Heart left ventricle (tissue), 16 donors: ENCODE measurements around the gene MICU1. TPM values are rescaled to one million over a fixed set of nuclear protein-coding genes. Genes with fewer than 3 reads are reported as not detected.
"Not testable (repeated sequence)": the region's sequence is repeated elsewhere in the genome, so short reads cannot be mapped to it uniquely, and the experiment has no call there.

ENCODE experiments used
- ATAC-seq, 4 donors: fragments of 200-7000 bp; cut with Tn5 transposase; one replicate each; pipeline ENCODE4 v1.9.1; 2020 to 2022; ENCODE audit warnings: moderate library complexity in 4 of 4, mild to moderate bottlenecking in 3 of 4, moderate number of reproducible peaks in 1 of 4
- DNase-seq, 5 donors: peaks; one replicate each; pipeline ENCODE4 v3.0.0-alpha.2; 2020
- H3K27ac ChIP-seq, 12 donors: fragments of 200-600 bp; sonication (generic) in 4 of 12; one replicate each; pipeline versions ENCODE4 v1.5.0 to v1.8.0; 2016 to 2022; ENCODE audit warnings: mild to moderate bottlenecking in 2 of 12
- H3K27me3 ChIP-seq, 9 donors: fragments of 200-600 bp; sonication (generic) in 2 of 9; one replicate each; pipeline versions ENCODE4 v1.5.1 to v1.8.0; 2016 to 2022; ENCODE audit warnings: mild to moderate bottlenecking in 3 of 9
- H3K36me3 ChIP-seq, 9 donors: fragments of 200-600 bp; sonication (generic) in 2 of 9; one replicate each; pipeline versions ENCODE4 v1.5.0 to v1.8.0; 2018 to 2022; ENCODE audit warnings: mild to moderate bottlenecking in 2 of 9
- H3K4me1 ChIP-seq, 12 donors: fragments of 200-600 bp; sonication (generic) in 4 of 12; one replicate each; pipeline versions ENCODE4 v1.5.0 to v1.8.0; 2016 to 2022; ENCODE audit warnings: mild to moderate bottlenecking in 3 of 12
- H3K4me3 ChIP-seq, 12 donors: fragments of 200-600 bp; sonication (generic) in 4 of 12; one replicate each; pipeline versions ENCODE4 v1.5.0 to v1.8.0; 2017 to 2022; ENCODE audit warnings: mild to moderate bottlenecking in 9 of 12, moderate library complexity in 4 of 12
- H3K9me3 ChIP-seq, 12 donors: fragments of 200-600 bp; sonication (generic) in 4 of 12; one replicate each; pipeline versions ENCODE4 v1.5.0 to v1.8.0; 2016 to 2022; ENCODE audit warnings: mild to moderate bottlenecking in 1 of 12
- CTCF ChIP-seq, 12 donors: fragments of 200-600 bp; sonication (generic) in 4 of 12; IDR thresholded peaks; one replicate each; pipeline versions ENCODE4 v1.5.0 to v1.8.0; 2018 to 2022; ENCODE audit warnings: antibody characterized with exemption in 12 of 12, mild to moderate bottlenecking in 5 of 12
- POLR2A ChIP-seq, 2 donors: fragments of 450-650 bp; IDR thresholded peaks; one replicate each; pipeline ENCODE4 v1.6.1; 2017; ENCODE audit warnings: antibody characterized with exemption in 2 of 2, mild to moderate bottlenecking in 2 of 2, moderate library complexity in 2 of 2
- WGBS, 4 donors: extraction: QIAGEN DNeasy Blood & Tissue Kit in 2 of 4; methylation state at CpG; one replicate each; pipeline versions ENCODE4 v1.1.5 to v1.1.7; 2013 to 2018; 5-methylcytosine and 5-hydroxymethylcytosine counted together
- intact Hi-C, 10 donors: fragments of 100-400 bp; cut with DNase I; formaldehyde crosslinking; loops; one replicate each; pipeline versions ENCODE4 v1.11.1 to v1.14.2; 2022
- polyA plus RNA-seq, 2 donors: library from polyadenylated mRNA; stranded (reverse); fragments of 200-250 nt; gene quantifications; one replicate each; pipeline ENCODE4 v1.2.3, GENCODE V29; 2013
- total RNA-seq, 9 donors: library from RNA; depleted of rRNA in 2 of 9; stranded (reverse); fragments of >200 nt in 2 of 9; fragmentation: NEBNext Ultra II Directional in 3 of 9; extraction: Animal tissue kit (Norgen Biotek cat#: 25700) in 3 of 9; gene quantifications; one replicate each; pipeline versions ENCODE4 v1.1.0 to v1.2.4, GENCODE V29; 2016 to 2023
- donor health status: ischemic (EF 13 %, LVEDD 7.1; RV severe dilation, severe dysfunction).
- donor health status: healthy with polysubstance abuse.
- donor health status: DM: no; HTN: yes; CAD: no.
- donor health status: DM: no; HTN: no; CAD: no.
- donor health status: ischemic (EF 25% LVEDD 6.9; RV normal size, moderate dysfunction).
- donor health status: ischemic (EF 25% LVEDD 5.7; RV mildly dilated, moderate dysfunction).
- donor health status: healthy.
- donor health status: DM: yes; HTN: yes; CAD: no.
- donor health status: ischemic (EF 35%, LVEDD 5.7; RV mildly dilated, moderate dysfunction).
- donor health status: nonischemic (EF 11% LVEDD 7.7; RV severe dilation, severe dysfunction).
- donor health status: DM: yes; HTN: yes; CAD: no.
- donor health status: PGD.
- donor health status: ischemic (EF 29% LVEDD 5.4; RV normal size, mild dysfunction).
- donor health status: nonischemic (EF 23%, LVEDD 6.1; RV moderate dilation, normal function).

The MICU1 gene
- total and polyA plus RNA-seq, 11 donors, result 33.3 to 54.2 (median 43.1) TPM

GRCh38 chr10:72459301-72459700 is 166.6 kb downstream of the MICU1 start:
- DNase-seq (no peak), ATAC-seq (no peak)
- H3K27me3 ChIP-seq, result no peaks in the 10 kb centered on the region
- peaks cover 0 to 13% (median under 1%) of the 10 kb centered on the region in 9 donors for H3K36me3 ChIP-seq
- intact Hi-C loops, result no loop called here
- no peak overlapping the region for H3K27ac ChIP-seq
- H3K4me3 ChIP-seq, result no peak overlapping the region
- no peak for TF ChIP-seq CTCF (IDR thresholded peaks at IDR 0.05)
- no peak for TF ChIP-seq POLR2A (IDR thresholded peaks at IDR 0.05)
- 78 to 83% (median 79%) methylated on average over 3 of the region's 3 CpGs for WGBS, 4 donors
- no peaks in the 10 kb centered on the region for H3K9me3 ChIP-seq
- H3K4me1 ChIP-seq, result peaks cover 0 to 18% (median 2%) of the 10 kb centered on the region in 12 donors

GRCh38 chr10:72455889-72456595 is 169.8 kb downstream of the MICU1 start:
- Histone ChIP-seq H3K27ac (no peak overlapping the region), H3K9me3 (no peaks in the 10 kb centered on the region), H3K36me3 (peaks cover 0 to 6% (median 2%) of the 10 kb centered on the region in 9 donors), H3K4me1 (peaks cover 0 to 18% (median 1%) of the 10 kb centered on the region in 12 donors), H3K4me3 (no peak overlapping the region), H3K27me3 (no peaks in the 10 kb centered on the region)
- ATAC-seq (peak in 2 of 4 donors; percentile 24 to 45), DNase-seq (no peak)
- intact Hi-C loops, result no loop called here
- TF ChIP-seq CTCF (IDR thresholded peaks at IDR 0.05), result no peak
- no peak for TF ChIP-seq POLR2A (IDR thresholded peaks at IDR 0.05)
- 44 to 57% (median 53%) methylated on average over 3 of the region's 3 CpGs for WGBS, 4 donors

GRCh38 chr10:72449941-72450441 is 175.9 kb downstream of the MICU1 start:
- intact Hi-C loops, result no loop called here
- H3K36me3 ChIP-seq, result peaks cover 0 to 6% (median 0%) of the 10 kb centered on the region in 9 donors
- no peaks in the 10 kb centered on the region for H3K4me1 ChIP-seq
- H3K9me3 ChIP-seq, result no peaks in the 10 kb centered on the region
- H3K27ac ChIP-seq, result no peak overlapping the region
- H3K27me3 ChIP-seq, result no peaks in the 10 kb centered on the region
- TF ChIP-seq POLR2A (IDR thresholded peaks at IDR 0.05), result no peak
- no peak for TF ChIP-seq CTCF (IDR thresholded peaks at IDR 0.05)
- WGBS, 4 donors, result 88 to 93% (median 92%) methylated on average over 6 of the region's 6 CpGs
- H3K4me3 ChIP-seq, result no peak overlapping the region
- no peak for ATAC-seq
- no peak for DNase-seq

- intact Hi-C loops, result no loop called here
- H3K9me3 ChIP-seq, result peaks cover 0 to under 1% (median 0%) of the 10 kb centered on the region in 12 donors
- no peak overlapping the region for H3K4me3 ChIP-seq
- 75 to 82% (median 80%) methylated on average over 3 of the region's 3 CpGs for WGBS, 4 donors
- no peaks in the 10 kb centered on the region for H3K4me1 ChIP-seq
- no peaks in the 10 kb centered on the region for H3K27me3 ChIP-seq
- ATAC-seq, result no peak
- TF ChIP-seq CTCF (IDR thresholded peaks at IDR 0.05), result no peak
- no peak for TF ChIP-seq POLR2A (IDR thresholded peaks at IDR 0.05)
- no peak overlapping the region for H3K27ac ChIP-seq
- DNase-seq, result no peak
- H3K36me3 ChIP-seq, result peaks cover 0 to 7% (median 0%) of the 10 kb centered on the region in 9 donors
Measured at GRCh38 chr10:72445851-72446250, 180.0 kb downstream of the MICU1 start.

- WGBS, 4 donors, result 92 to 100% (median 96%) methylated on average over 2 to 3 of the region's 3 CpGs
- not testable (repeated sequence) for ATAC-seq
- H3K9me3 ChIP-seq, result peaks cover 0 to 12% (median 0%) of the 10 kb centered on the region in 12 donors
Measured at GRCh38 chr10:72442969-72443368, 182.9 kb downstream of the MICU1 start.

More at GRCh38 chr10:72442969-72443368, 182.9 kb downstream of the MICU1 start:
- H3K4me3 ChIP-seq, intact Hi-C loops, H3K36me3 ChIP-seq, H3K4me1 ChIP-seq, DNase-seq, H3K27ac ChIP-seq, H3K27me3 ChIP-seq: not testable (repeated sequence)
